ENCODE results near the gene NKAIN2. TPM values are rescaled to one million over a fixed set of nuclear protein-coding genes. Genes with fewer than 3 reads are reported as not detected.
A peak's percentile ranks its signal among the peaks of the same experiment; 100 is the strongest.

Gene NKAIN2
- total RNA-seq, 1 experiment from 2014 or later: 2.2 TPM

GRCh38 chr6:124793398-124793797 lies 989.7 kb downstream of the NKAIN2 start:
- ChIA-PET POLR2A (ENCODE audit: low non-redundant PET) (no interaction called here), CTCF (no interaction called here)
- intact Hi-C loops (cut with micrococcal nuclease; ENCODE audit: unreplicated experiment): loop anchor here (10.0 kb wide), 2 partner anchors 459 to 1929 kb away; no protein-coding TSS in a partner anchor
- H3K27me3 ChIP-seq (replicated peaks; ENCODE audit: insufficient read depth, low read depth, low read length, poor library complexity): no peaks in the 10 kb centered on the region
- no peak for DNase-seq (ENCODE audit: low spot score)
- H3K36me3 ChIP-seq (ENCODE audit: insufficient read depth, low read length, poor library complexity, severe bottlenecking): no peaks in the 10 kb centered on the region
- H3K4me3 ChIP-seq (ENCODE audit: low read depth, low read length, poor library complexity, severe bottlenecking): no peak overlapping the region
- H3K27ac ChIP-seq (ENCODE audit: low read depth, low read length, poor library complexity, severe bottlenecking): no peak overlapping the region
- peaks cover 7% of the 10 kb centered on the region for H3K9me3 ChIP-seq (ENCODE audit: low read depth, low read length, poor library complexity, severe bottlenecking)
- no TSS peak for BruUV-seq (replicated peaks)
- TF ChIP-seq CTCF (conservative IDR thresholded peaks at IDR 0.05; ENCODE audit: low read depth, low read length) (no peak; the same call in 1 of the 2 replicates), EZH2 (IDR thresholded peaks at IDR 0.05; ENCODE audit: borderline replicate concordance, low read depth, low read length, poor library complexity, severe bottlenecking) (no peak)
- H3K4me1 ChIP-seq (ENCODE audit: insufficient read depth, low read length, poor library complexity, severe bottlenecking): peaks cover 28% of the 10 kb centered on the region

- BruUV-seq (replicated peaks): no TSS peak
- ChIA-PET CTCF (interaction anchor here (0.6 to 1.6 kb wide), 4 partner anchors 15 to 1080 kb away, joined by 3 to 12 read pairs (median 4); no protein-coding TSS in a partner anchor), POLR2A (ENCODE audit: low non-redundant PET) (interaction anchor here (0.5 kb wide), 1 partner anchor 16 kb away, joined by 5 read pairs; no protein-coding TSS in a partner anchor)
- Histone ChIP-seq H3K9me3 (ENCODE audit: low read depth, low read length, poor library complexity, severe bottlenecking) (no peaks in the 10 kb centered on the region), H3K27me3 (replicated peaks; ENCODE audit: insufficient read depth, low read depth, low read length, poor library complexity) (no peaks in the 10 kb centered on the region), H3K4me1 (ENCODE audit: insufficient read depth, low read length, poor library complexity, severe bottlenecking) (peaks cover 45% of the 10 kb centered on the region), H3K4me3 (ENCODE audit: low read depth, low read length, poor library complexity, severe bottlenecking) (no peak overlapping the region), H3K27ac (ENCODE audit: low read depth, low read length, poor library complexity, severe bottlenecking) (no peak overlapping the region), H3K36me3 (ENCODE audit: insufficient read depth, low read length, poor library complexity, severe bottlenecking) (no peaks in the 10 kb centered on the region)
- DNase-seq (ENCODE audit: low spot score): peak; percentile 74
- TF ChIP-seq EZH2 (IDR thresholded peaks at IDR 0.05; ENCODE audit: borderline replicate concordance, low read depth, low read length, poor library complexity, severe bottlenecking) (no peak), CTCF (conservative IDR thresholded peaks at IDR 0.05; ENCODE audit: low read depth, low read length) (peak; percentile 87)
- intact Hi-C loops (cut with micrococcal nuclease; ENCODE audit: unreplicated experiment): loop anchor here (2.0 to 10.0 kb wide), 6 partner anchors 461 to 1931 kb away; partner anchors contain the start of gene NKAIN2
Observed at GRCh38 chr6:124795643-124796463, 992.2 kb downstream of the NKAIN2 start.

GRCh38 chr6:124796464-124796970 lies 992.9 kb downstream of the NKAIN2 start:
- TF ChIP-seq CTCF (conservative IDR thresholded peaks at IDR 0.05; ENCODE audit: low read depth, low read length) (no peak), EZH2 (IDR thresholded peaks at IDR 0.05; ENCODE audit: borderline replicate concordance, low read depth, low read length, poor library complexity, severe bottlenecking) (no peak)
- intact Hi-C loops (cut with micrococcal nuclease; ENCODE audit: unreplicated experiment): loop anchor here (2.0 to 10.0 kb wide), 6 partner anchors 462 to 1932 kb away; partner anchors contain the start of gene NKAIN2
- no peaks in the 10 kb centered on the region for H3K27me3 ChIP-seq (replicated peaks; ENCODE audit: insufficient read depth, low read depth, low read length, poor library complexity)
- CTCF ChIA-PET: interaction anchor here (0.7 to 1.6 kb wide), 3 partner anchors 16 to 1081 kb away, joined by 3 to 12 read pairs (median 4); no protein-coding TSS in a partner anchor
- no TSS peak for BruUV-seq (replicated peaks)
- H3K36me3 ChIP-seq (ENCODE audit: insufficient read depth, low read length, poor library complexity, severe bottlenecking): no peaks in the 10 kb centered on the region
- no peaks in the 10 kb centered on the region for H3K9me3 ChIP-seq (ENCODE audit: low read depth, low read length, poor library complexity, severe bottlenecking)
- H3K27ac ChIP-seq (ENCODE audit: low read depth, low read length, poor library complexity, severe bottlenecking): no peak overlapping the region
- no peak overlapping the region for H3K4me3 ChIP-seq (ENCODE audit: low read depth, low read length, poor library complexity, severe bottlenecking)
- POLR2A ChIA-PET (ENCODE audit: low non-redundant PET): interaction anchor here (0.5 kb wide), 1 partner anchor 17 kb away, joined by 5 read pairs; no protein-coding TSS in a partner anchor
- peaks cover 45% of the 10 kb centered on the region for H3K4me1 ChIP-seq (ENCODE audit: insufficient read depth, low read length, poor library complexity, severe bottlenecking)
- no peak for DNase-seq (ENCODE audit: low spot score)
